ENCODE measurements around the gene PTCD2. TPM values are rescaled to one million over a fixed set of nuclear protein-coding genes. Genes with fewer than 3 reads are reported as not detected.
A peak's percentile ranks its signal among the peaks of the same experiment; 100 is the strongest.
"Not testable (repeated sequence)": the region's sequence is repeated elsewhere in the genome, so short reads cannot be mapped to it uniquely, and the experiment has no call there.

Gene PTCD2
- total RNA-seq, 2 donors from 2014 or later = 13.8 to 19.9 TPM

DNA sequence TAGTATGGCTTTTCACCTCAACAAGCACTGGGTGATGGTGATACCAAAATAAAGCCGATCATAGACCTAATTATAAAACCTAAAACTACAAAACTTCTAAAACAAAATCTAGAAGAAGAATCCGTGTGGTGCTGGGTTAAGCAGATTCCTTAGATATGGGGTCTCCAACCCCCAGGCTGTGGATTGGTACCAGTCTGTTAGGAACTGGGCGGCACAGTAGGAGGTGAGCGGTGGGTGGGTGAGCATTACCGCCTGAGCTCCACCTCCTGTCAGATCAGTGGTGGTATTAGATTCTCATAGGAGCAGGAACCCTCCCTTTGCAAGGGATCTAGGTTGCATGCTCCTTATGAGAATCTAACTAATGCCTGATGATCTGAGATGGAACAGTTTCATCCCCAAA lies 33.4 kb upstream of the PTCD2 start:
- DNase-seq (no peak), ATAC-seq (replicated peaks in 1 of 2) (no peak)
- Mint-ChIP-seq H3K27ac (peak overlapping the region; percentile 15), H3K9me3 (no peaks in the 10 kb centered on the region), H3K36me3 (ENCODE audit: insufficient read depth in 2 of 2) (peaks cover 2 to 16% of the 10 kb centered on the region in 2 donors), H3K27me3 (ENCODE audit: low read depth) (no peaks in the 10 kb centered on the region), H3K4me1 (ENCODE audit: low read depth) (no peaks in the 10 kb centered on the region), H3K4me3 (no peak overlapping the region)

DNA sequence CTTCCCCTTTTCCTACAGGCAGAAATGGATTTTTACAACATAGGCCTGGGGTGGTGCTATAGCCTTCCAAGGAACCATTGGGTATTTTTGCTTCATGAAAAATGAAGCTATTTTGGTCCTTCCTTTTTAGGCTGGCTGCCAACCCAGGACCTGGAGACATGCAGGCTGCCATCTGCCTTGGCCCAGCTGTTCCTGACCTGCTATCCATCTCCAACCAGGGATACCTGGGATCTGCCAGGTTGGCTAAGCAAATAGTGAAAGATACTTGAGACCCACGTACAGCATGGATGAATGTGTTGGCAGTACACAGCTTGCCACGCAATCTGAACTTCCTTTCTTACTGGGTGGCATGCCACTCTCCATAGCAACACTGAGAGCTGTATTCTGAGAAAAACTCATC lies 31.2 kb upstream of the PTCD2 start:
- Mint-ChIP-seq H3K36me3 (ENCODE audit: insufficient read depth in 2 of 2) (peaks cover 2 to 11% of the 10 kb centered on the region in 2 donors), H3K4me1 (ENCODE audit: low read depth) (no peaks in the 10 kb centered on the region), H3K4me3 (no peak overlapping the region), H3K27me3 (ENCODE audit: low read depth) (no peaks in the 10 kb centered on the region), H3K27ac (no peak overlapping the region), H3K9me3 (no peaks in the 10 kb centered on the region)
- DNase-seq = no peak
- no peak for ATAC-seq (replicated peaks in 1 of 2)

DNA sequence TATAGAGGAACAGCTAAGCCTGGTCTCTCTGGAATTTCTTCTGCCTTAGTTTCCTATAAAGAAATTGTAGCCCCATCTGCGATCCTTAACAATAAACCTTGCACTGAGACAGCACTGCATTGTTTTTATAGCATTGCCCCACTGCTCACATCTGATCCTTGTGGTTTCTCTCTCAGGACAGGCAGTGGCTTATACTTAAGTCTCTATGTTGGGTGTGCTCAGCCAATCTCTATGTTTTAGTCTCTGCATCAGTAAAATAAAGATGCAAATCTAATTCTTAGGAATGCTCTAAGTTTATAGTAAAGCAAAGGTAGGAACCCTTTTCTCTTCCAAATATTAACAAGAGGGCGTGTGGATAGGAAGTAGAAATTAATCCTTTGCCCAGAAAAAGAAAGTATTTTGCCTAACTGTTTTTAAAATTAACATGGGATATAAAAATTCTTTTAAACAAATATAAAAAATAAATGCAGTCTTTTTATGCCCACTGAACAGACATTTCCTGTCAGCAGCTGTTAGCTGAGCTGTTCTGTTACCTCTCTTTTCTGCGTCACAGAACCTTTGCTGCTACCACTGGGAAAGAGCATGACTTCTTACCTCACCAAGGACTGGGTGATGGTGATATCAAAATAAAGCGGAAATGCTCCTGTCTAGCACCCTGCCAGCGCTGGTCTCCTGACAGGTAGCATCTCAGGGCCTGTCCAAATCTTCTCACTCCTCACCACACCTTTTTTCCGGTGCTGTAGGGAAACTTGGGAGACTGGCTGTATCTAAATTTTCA lies 29.6 kb upstream of the PTCD2 start:
- peaks cover 5 to 16% of the 10 kb centered on the region in 2 donors for H3K36me3 Mint-ChIP-seq (ENCODE audit: insufficient read depth in 2 of 2)
- no peaks in the 10 kb centered on the region for H3K9me3 Mint-ChIP-seq
- H3K27me3 Mint-ChIP-seq (ENCODE audit: low read depth) = no peaks in the 10 kb centered on the region
- H3K4me1 Mint-ChIP-seq (ENCODE audit: low read depth) = no peaks in the 10 kb centered on the region
- H3K27ac Mint-ChIP-seq = no peak overlapping the region
- no peak for ATAC-seq (replicated peaks in 1 of 2)
- H3K4me3 Mint-ChIP-seq = no peak overlapping the region
- no peak for DNase-seq

DNA sequence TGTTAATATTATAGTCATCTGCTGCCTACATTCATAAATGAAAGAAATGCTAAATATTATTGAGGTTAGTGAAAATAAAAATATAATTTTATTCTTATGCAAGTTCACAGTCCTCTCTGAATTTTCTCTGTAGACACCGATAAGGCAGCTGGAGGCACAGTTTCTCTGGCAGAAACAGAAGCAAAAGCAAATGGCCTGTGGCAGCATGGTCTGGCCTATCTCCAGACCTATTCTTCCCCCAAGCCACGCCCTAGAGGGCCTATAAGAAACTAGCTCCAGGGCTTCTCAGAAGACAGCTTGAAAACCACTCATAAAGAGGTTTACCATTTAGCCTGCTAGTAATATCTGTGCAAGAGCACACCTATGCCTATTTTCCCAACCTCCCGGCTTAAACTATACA lies 28.6 kb upstream of the PTCD2 start:
- H3K27ac Mint-ChIP-seq = no peak overlapping the region
- no peak for ATAC-seq (replicated peaks in 1 of 2)

DNA sequence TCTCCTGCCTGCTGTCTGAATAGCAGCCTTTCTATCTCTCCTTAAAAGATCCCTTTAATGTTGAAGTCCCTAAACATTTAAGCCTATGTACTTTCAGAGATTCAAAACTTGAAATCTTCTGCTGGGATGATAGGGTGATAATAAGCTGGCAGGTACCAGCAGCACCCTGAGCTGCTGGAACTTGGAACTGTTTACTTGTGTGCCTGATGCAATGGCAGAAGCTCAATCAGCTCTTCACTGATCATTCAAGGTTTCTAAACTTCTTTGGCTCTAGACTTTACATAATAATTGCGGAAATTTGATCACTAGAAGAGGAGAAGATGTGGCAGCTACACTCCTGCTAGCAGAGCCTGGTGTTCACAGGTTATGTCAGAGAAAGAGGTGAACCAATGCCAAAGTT lies 27.8 kb upstream of the PTCD2 start:
- Mint-ChIP-seq H3K36me3 (ENCODE audit: insufficient read depth in 2 of 2) (peaks cover 8 to 19% of the 10 kb centered on the region in 2 donors), H3K27me3 (ENCODE audit: low read depth) (no peaks in the 10 kb centered on the region)

More for the DNA sequence above, 28.6 kb upstream of the PTCD2 start:
- no peak for DNase-seq
- no peaks in the 10 kb centered on the region for H3K4me1 Mint-ChIP-seq (ENCODE audit: low read depth)
- no peaks in the 10 kb centered on the region for H3K9me3 Mint-ChIP-seq
- H3K36me3 Mint-ChIP-seq (ENCODE audit: insufficient read depth in 2 of 2) = peaks cover 8 to 21% of the 10 kb centered on the region in 2 donors
- H3K27me3 Mint-ChIP-seq (ENCODE audit: low read depth) = no peaks in the 10 kb centered on the region
- H3K4me3 Mint-ChIP-seq = no peak overlapping the region

DNA sequence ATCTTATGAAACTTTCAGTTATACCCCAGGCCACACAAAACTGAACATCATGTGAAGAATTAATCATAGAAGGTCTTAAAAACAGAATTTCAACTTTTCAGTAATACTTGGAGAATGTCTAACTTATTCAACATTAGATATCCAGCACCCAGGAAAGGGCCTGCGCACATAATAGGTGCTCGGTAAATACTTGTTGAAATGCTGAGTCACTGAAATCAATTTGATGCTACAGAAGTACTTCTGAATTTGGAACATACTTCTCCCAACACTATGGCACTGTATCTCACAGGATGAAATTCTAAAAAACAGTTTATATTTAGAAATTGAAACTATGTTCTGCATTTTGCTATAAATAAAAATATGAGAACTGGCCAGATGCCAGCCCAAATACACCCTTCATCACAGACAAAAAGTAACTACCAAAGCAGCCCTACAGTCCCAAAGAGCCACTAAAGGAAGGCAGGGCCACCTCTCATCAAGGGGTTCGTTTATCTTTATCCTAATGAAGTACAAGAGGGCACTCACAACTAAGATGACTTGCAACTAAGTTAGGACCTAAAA lies 26.6 kb upstream of the PTCD2 start:
- Mint-ChIP-seq H3K27ac (no peak overlapping the region), H3K27me3 (ENCODE audit: low read depth) (no peaks in the 10 kb centered on the region), H3K4me3 (no peak overlapping the region), H3K9me3 (no peaks in the 10 kb centered on the region), H3K36me3 (ENCODE audit: insufficient read depth in 2 of 2) (peaks cover 10 to 22% of the 10 kb centered on the region in 2 donors), H3K4me1 (ENCODE audit: low read depth) (peaks cover 5% of the 10 kb centered on the region)
- DNase-seq (no peak), ATAC-seq (replicated peaks in 1 of 2) (no peak)

More for the DNA sequence above, 27.8 kb upstream of the PTCD2 start:
- Mint-ChIP-seq H3K4me3 (no peak overlapping the region), H3K27ac (no peak overlapping the region), H3K4me1 (ENCODE audit: low read depth) (no peaks in the 10 kb centered on the region), H3K9me3 (no peaks in the 10 kb centered on the region)
- ATAC-seq (replicated peaks in 1 of 2) (no peak), DNase-seq (no peak)

DNA sequence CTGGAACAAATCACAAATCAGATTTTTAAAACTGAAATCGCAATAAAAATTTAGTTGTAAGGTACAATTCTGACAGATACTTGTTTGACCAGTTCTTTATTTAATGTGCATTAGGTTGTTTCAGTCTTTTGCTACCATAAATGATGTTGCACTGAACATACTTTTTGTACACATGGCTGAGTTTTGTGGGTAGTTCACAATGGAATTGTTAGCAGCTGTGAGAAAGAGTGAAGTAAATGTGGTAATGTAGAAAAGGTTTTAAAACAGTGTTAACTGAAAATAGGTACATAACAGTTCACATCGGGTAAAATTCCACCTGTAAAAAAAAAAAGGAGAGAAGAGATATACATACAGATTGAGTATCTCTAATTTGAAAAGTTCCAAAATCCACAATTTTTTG lies 25.7 kb upstream of the PTCD2 start:
- no peaks in the 10 kb centered on the region for H3K27me3 Mint-ChIP-seq (ENCODE audit: low read depth)
- no peak overlapping the region for H3K27ac Mint-ChIP-seq
- peaks cover 10 to 23% of the 10 kb centered on the region in 2 donors for H3K36me3 Mint-ChIP-seq (ENCODE audit: insufficient read depth in 2 of 2)
- DNase-seq (no peak), ATAC-seq (replicated peaks in 1 of 2) (no peak)
- peaks cover 14% of the 10 kb centered on the region for H3K4me1 Mint-ChIP-seq (ENCODE audit: low read depth)
- H3K9me3 Mint-ChIP-seq = no peaks in the 10 kb centered on the region
- no peak overlapping the region for H3K4me3 Mint-ChIP-seq

DNA sequence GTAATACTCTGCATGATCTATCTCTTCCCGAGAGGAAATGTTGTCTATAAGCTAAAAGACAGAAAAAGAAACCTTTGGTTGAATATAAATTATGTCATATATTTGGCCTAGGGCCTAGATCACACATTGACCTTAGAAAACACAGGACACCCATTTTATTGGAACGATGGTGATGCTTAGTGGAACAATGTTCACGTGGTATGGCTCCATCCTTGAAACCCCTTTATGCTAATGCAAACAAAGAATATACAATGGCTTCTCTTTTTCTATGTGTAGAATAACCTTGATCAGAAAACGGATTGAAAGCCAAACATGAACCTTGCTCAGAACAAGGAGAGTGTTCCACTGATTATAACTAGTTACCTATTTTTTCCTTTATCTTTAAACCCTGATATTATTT lies 24.6 kb upstream of the PTCD2 start:
- Mint-ChIP-seq H3K4me1 (ENCODE audit: low read depth) (peaks cover 21% of the 10 kb centered on the region), H3K4me3 (no peak overlapping the region), H3K27ac (no peak overlapping the region)

DNA sequence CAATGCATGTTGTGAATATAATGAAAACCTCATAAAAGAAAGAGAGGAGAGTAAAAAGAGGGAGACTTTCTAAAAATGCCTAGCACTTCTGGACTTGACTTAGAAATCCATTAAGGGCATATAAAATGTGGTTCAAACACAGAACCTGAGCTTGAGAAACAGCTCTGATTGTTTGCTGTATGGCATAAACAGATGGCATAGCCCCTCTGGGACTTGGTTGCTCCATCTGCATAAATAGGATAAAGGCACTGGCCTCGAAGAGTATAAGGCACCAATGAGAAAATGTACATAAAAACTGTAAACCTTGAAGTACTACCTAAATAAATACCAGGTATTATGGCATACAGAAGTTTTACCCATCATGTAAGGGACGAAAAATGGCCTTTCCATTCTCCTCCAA lies 23.9 kb upstream of the PTCD2 start:
- Mint-ChIP-seq H3K36me3 (ENCODE audit: insufficient read depth in 2 of 2) (peaks cover 14 to 23% of the 10 kb centered on the region in 2 donors), H3K4me1 (ENCODE audit: low read depth) (peaks cover 24% of the 10 kb centered on the region), H3K27ac (peak overlapping the region; percentile 68), H3K4me3 (no peak overlapping the region), H3K9me3 (no peaks in the 10 kb centered on the region), H3K27me3 (ENCODE audit: low read depth) (no peaks in the 10 kb centered on the region)
- DNase-seq (no peak), ATAC-seq (replicated peaks in 1 of 2) (no peak)

More for the DNA sequence above, 24.6 kb upstream of the PTCD2 start:
- ATAC-seq (replicated peaks in 1 of 2) (no peak), DNase-seq (no peak)
- Mint-ChIP-seq H3K9me3 (no peaks in the 10 kb centered on the region), H3K36me3 (ENCODE audit: insufficient read depth in 2 of 2) (peaks cover 14 to 23% of the 10 kb centered on the region in 2 donors), H3K27me3 (ENCODE audit: low read depth) (no peaks in the 10 kb centered on the region)

DNA sequence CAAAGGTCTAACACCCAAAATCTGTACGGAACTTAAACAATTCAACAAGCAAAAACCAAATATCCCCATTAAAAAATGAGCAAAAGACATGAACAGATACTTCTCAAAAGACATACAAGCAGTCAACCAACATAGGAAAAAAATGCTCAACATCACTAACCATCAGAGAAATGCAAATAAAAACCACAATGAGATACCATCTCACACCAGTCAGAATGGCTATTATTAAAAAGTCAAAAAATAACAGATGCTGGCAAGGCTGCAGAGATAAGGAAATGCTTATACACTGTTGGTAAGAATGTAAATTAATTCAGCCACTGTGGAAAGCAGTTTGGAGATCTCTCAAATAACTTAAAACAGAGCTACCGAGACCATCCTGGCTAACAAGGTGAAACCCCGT lies 22.0 kb upstream of the PTCD2 start:
- ATAC-seq (replicated peaks in 1 of 2); H3K9me3 Mint-ChIP-seq; H3K4me3 Mint-ChIP-seq; DNase-seq; H3K27ac Mint-ChIP-seq; H3K27me3 Mint-ChIP-seq (ENCODE audit: low read depth): not testable (repeated sequence)
- Mint-ChIP-seq H3K4me1 (ENCODE audit: low read depth) (peaks cover 30% of the 10 kb centered on the region), H3K36me3 (ENCODE audit: insufficient read depth in 2 of 2) (peaks cover 12 to 22% of the 10 kb centered on the region in 2 donors)

DNA sequence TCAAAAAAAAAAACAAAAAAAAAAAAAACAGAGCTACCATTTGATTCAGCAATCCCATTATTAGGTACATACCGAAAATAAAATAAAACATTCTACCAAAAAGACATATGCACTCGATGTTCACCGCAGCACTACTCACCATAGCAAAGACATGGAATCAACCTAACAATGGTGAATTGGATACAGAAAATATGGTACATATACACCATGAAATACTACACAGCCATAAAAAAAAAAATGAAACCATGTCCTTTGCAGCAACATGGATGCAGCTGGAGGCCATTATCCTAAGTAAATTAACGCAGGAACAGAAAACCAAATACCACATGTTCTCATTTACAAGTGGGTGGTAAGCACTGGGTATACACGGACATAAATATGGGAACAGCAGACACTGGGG lies 21.5 kb upstream of the PTCD2 start:
- no peak overlapping the region for H3K27ac Mint-ChIP-seq
- no peak overlapping the region for H3K4me3 Mint-ChIP-seq
- no peaks in the 10 kb centered on the region for H3K27me3 Mint-ChIP-seq (ENCODE audit: low read depth)
- ATAC-seq (replicated peaks in 1 of 2) (no peak), DNase-seq (no peak)
- H3K36me3 Mint-ChIP-seq (ENCODE audit: insufficient read depth in 2 of 2) = peaks cover 12 to 27% of the 10 kb centered on the region in 2 donors
- peaks cover 30% of the 10 kb centered on the region for H3K4me1 Mint-ChIP-seq (ENCODE audit: low read depth)
- H3K9me3 Mint-ChIP-seq = no peaks in the 10 kb centered on the region

DNA sequence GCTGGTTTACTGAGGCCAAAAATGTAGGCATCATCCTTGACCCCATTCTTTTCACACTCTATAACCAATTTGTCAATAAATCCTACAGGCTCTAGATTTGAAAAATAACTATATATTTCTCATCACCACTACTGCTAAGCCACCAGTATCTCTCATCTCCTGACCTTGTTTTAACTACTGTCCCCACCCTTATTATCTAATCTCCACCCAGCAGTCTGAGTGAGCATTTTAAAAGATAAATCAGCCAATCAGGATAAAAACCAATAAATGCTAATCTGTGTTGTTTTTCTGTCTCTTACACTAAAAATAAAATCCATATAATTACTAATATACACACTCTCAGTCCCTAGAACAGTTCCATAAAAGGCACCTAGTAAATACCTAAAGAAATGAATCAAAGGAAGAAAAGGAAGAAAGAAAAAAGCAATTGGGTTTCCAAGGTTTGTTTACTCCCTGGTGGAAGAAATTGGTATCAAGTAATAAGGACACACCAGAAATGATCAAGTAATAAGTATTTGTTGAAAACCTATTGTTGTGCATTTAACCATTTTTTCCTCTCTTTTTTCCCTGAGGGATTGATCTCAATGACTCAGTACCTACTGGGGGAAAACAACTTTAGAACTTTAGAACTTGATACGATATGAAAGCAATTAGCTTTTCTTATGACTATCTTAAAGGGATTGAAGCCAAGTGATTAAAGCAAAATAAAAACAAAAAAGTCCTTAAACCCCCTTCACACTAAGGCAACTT lies 19.4 kb upstream of the PTCD2 start:
- Mint-ChIP-seq H3K36me3 (ENCODE audit: insufficient read depth in 2 of 2) (peaks cover 9 to 24% of the 10 kb centered on the region in 2 donors), H3K9me3 (no peaks in the 10 kb centered on the region), H3K4me1 (ENCODE audit: low read depth) (peaks cover 45% of the 10 kb centered on the region), H3K4me3 (no peak overlapping the region), H3K27me3 (ENCODE audit: low read depth) (no peaks in the 10 kb centered on the region), H3K27ac (no peak overlapping the region)
- ATAC-seq (replicated peaks in 1 of 2) (no peak), DNase-seq (no peak)

DNA sequence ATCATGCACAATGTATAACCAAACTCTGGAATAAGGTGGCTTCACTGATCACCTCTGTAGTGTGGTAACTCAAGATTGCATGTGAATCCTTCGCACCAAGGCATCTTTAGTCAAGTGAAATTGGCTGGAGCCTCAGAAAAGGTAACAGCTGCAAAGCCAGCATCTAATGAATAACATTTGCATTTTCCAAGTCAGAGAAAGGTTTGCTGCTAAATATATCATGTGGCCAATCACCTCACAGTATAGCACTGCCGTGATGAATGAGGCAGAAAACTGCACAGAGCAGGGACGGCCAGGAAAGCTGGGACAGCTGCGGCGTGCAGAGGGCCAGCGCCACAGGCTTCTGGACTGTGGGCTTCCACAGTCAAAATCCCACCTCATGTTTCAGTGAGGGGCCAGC lies 18.6 kb upstream of the PTCD2 start:
- peaks cover 6 to 20% of the 10 kb centered on the region in 2 donors for H3K36me3 Mint-ChIP-seq (ENCODE audit: insufficient read depth in 2 of 2)
- ATAC-seq (replicated peaks in 1 of 2) (no peak), DNase-seq (no peak)
- no peaks in the 10 kb centered on the region for H3K9me3 Mint-ChIP-seq
- H3K4me1 Mint-ChIP-seq (ENCODE audit: low read depth) = peaks cover 50% of the 10 kb centered on the region
- H3K4me3 Mint-ChIP-seq = no peak overlapping the region
- H3K27me3 Mint-ChIP-seq (ENCODE audit: low read depth) = no peaks in the 10 kb centered on the region
- no peak overlapping the region for H3K27ac Mint-ChIP-seq
